ENCODE results near the gene SORCS1. TPM values are rescaled to one million over a fixed set of nuclear protein-coding genes. Genes with fewer than 3 reads are reported as not detected.

The SORCS1 gene
- total and polyA plus RNA-seq, 2 of the 13 experiments (the other 11 are each of a cell fraction or from before 2014, with no cell fraction given): not detected

GRCh38 chr10:107028236-107028635 lies 136.3 kb downstream of the SORCS1 start:
- in situ Hi-C loops (cut with HindIII; ENCODE audit: extremely low pct_ligation_motif_present, low pct_unique_long_range_greater_than_20kb) (no loop called here), intact Hi-C loops (cut with micrococcal nuclease; ENCODE audit: unreplicated experiment) (no loop called here)
- DNase-seq (ENCODE audit: low spot score): no peak
- Histone ChIP-seq H3K36me3 (replicated peaks in 1 of 2; ENCODE audit: control insufficient read depth in 1 of 2, insufficient read depth in 2 of 2, low read length in 2 of 2) (no peaks in the 10 kb centered on the region), H3K4me2 (ENCODE audit: low read depth, low read length) (no peak overlapping the region), H3K79me2 (ENCODE audit: insufficient read depth, low read length) (no peaks in the 10 kb centered on the region), H3K4me1 (ENCODE audit: insufficient read depth, low read length) (no peaks in the 10 kb centered on the region), H4K20me1 (ENCODE audit: insufficient read depth, low read length) (no peaks in the 10 kb centered on the region), H3K9ac (ENCODE audit: insufficient read depth, low read depth, low read length) (no peak overlapping the region), H3K4me3 (replicated peaks in 1 of 3; ENCODE audit: insufficient read depth in 1 of 3, low read depth in 2 of 3, low read length in 3 of 3) (no peak overlapping the region), H3K27ac (ENCODE audit: extremely low read length, insufficient read depth, low read length) (no peak overlapping the region), H3K9me3 (ENCODE audit: low read length) (peaks cover 67% of the 10 kb centered on the region), H3K27me3 (ENCODE audit: control insufficient read depth in 1 of 2, insufficient read depth in 2 of 2, low read length in 2 of 2) (no peaks in the 10 kb centered on the region), H2AFZ (ENCODE audit: low read length) (no peak overlapping the region)
- WGBS (ENCODE audit: low lambda C conversion rate): 8% methylated on average over 2 of the region's 2 CpGs
- ATAC-seq: no peak
- POLR2A ChIA-PET: no interaction called here
- FAIRE-seq: no peak
- CTCF ChIA-PET (ENCODE audit: low intra/inter-chr PET ratio, low total read pairs): no interaction called here
- no TSS peak for BruUV-seq (replicated peaks)
- TF ChIP-seq E2F5 (CRISPR knock-in tag; conservative IDR thresholded peaks at IDR 0.05) (no peak), MAFG (CRISPR knock-in tag; IDR thresholded peaks at IDR 0.05) (no peak), PHF8 (CRISPR knock-in tag; IDR thresholded peaks at IDR 0.05) (no peak), ZMYM4 (CRISPR knock-in tag; IDR thresholded peaks at IDR 0.05) (no peak), ZNF275 (CRISPR knock-in tag; IDR thresholded peaks at IDR 0.05; ENCODE audit: borderline replicate concordance) (no peak)

- Histone ChIP-seq H3K4me1 (ENCODE audit: insufficient read depth, low read length) (no peaks in the 10 kb centered on the region), H3K27ac (ENCODE audit: extremely low read length, insufficient read depth, low read length) (no peak overlapping the region), H2AFZ (ENCODE audit: low read length) (no peak overlapping the region), H3K4me3 (replicated peaks in 1 of 3; ENCODE audit: insufficient read depth in 1 of 3, low read depth in 2 of 3, low read length in 3 of 3) (no peak overlapping the region), H3K9me3 (ENCODE audit: low read length) (peaks cover 60% of the 10 kb centered on the region), H3K36me3 (replicated peaks in 1 of 2; ENCODE audit: control insufficient read depth in 1 of 2, insufficient read depth in 2 of 2, low read length in 2 of 2) (no peaks in the 10 kb centered on the region), H4K20me1 (ENCODE audit: insufficient read depth, low read length) (no peaks in the 10 kb centered on the region), H3K79me2 (ENCODE audit: insufficient read depth, low read length) (no peaks in the 10 kb centered on the region), H3K4me2 (ENCODE audit: low read depth, low read length) (no peak overlapping the region), H3K27me3 (ENCODE audit: control insufficient read depth in 1 of 2, insufficient read depth in 2 of 2, low read length in 2 of 2) (no peaks in the 10 kb centered on the region), H3K9ac (ENCODE audit: insufficient read depth, low read depth, low read length) (no peak overlapping the region)
- DNase-seq (ENCODE audit: low spot score): no peak
- ATAC-seq: no peak
- BruUV-seq (replicated peaks): no TSS peak
- ChIA-PET CTCF (ENCODE audit: low intra/inter-chr PET ratio, low total read pairs) (no interaction called here), POLR2A (no interaction called here)
- in situ Hi-C loops (cut with HindIII; ENCODE audit: extremely low pct_ligation_motif_present, low pct_unique_long_range_greater_than_20kb) (no loop called here), intact Hi-C loops (cut with micrococcal nuclease; ENCODE audit: unreplicated experiment) (no loop called here)
- no peak for FAIRE-seq
- WGBS (ENCODE audit: low lambda C conversion rate): 0% methylated on average over 4 of the region's 4 CpGs
- TF ChIP-seq ZNF576 (CRISPR knock-in tag; IDR thresholded peaks at IDR 0.05) (no peak), ZNF142 (CRISPR knock-in tag; IDR thresholded peaks at IDR 0.05) (no peak), MLLT10 (CRISPR knock-in tag; IDR thresholded peaks at IDR 0.05) (no peak), ZNF577 (CRISPR knock-in tag; IDR thresholded peaks at IDR 0.05; ENCODE audit: borderline replicate concordance, low read depth) (no peak)
Observed at GRCh38 chr10:107025676-107026075, 138.8 kb downstream of the SORCS1 start.

All from HepG2 (cell line).